GM18868 (cell line): ENCODE data around the gene ASGR1.
"Not testable (repeated sequence)": the region's sequence is repeated elsewhere in the genome, so short reads cannot be mapped to it uniquely, and the experiment has no call there.

Source experiments
- ATAC-seq: cut with Tn5 transposase; IDR thresholded peaks from one replicate; pipeline ENCODE4 v1.9.1; 2021; ENCODE audit warnings: mild to moderate bottlenecking, moderate library complexity; ENCODE audit not compliant: unreplicated experiment

The ASGR1 gene

DNA sequence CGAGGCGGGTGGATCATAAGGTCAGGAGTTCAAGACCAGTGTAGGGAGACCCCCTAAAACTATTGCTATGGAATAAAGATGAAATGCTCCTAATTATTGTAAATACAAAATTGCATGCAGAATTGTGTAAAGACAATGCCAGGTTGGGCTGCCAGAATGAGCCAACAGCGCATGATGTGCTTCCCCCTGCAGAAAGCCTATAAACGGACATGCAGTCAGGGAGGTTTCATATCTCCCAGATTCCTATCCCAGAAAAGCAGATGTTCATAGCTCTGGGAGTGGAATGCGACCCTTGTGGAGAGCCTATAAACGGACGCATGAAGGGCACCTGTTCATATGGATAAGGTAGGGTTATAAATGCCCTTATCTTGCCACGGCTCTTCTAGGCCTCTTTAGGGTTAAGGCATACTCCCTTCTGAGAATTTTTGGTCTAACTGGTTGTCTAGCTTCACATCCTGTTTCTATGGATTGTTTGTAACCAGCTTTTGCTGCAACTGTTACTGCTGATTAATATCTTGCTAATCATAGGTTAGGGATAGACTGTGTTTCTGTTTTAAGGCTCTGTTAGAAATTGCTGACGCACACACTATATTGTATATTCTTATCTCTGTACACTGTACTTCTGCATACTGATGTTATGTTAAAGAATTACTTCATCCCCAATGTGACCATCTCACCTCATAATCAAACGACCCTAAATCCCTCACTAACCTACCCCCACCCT is 10.2 kb downstream of the ASGR1 start:
- ATAC-seq, result not testable (repeated sequence)

DNA sequence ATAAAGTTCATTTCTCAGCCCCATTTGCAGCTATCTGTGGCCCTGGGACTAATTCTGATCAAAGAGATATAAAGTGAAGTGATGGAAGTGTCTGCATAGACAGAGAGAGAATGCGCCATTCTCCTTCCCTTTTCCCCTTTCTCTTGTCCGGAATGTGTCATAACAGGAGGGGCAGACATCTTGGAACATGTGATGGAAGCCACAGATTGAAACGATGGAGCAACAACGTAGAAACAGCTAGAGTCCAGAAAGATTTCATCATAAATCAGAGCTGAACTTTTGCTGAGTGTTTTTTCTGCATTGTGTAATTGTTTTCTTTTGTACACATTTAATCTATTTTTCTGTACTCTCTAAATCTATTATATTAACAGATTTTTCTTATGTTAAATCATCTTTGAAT is 11.3 kb downstream of the ASGR1 start:
- ATAC-seq, result no peak

DNA sequence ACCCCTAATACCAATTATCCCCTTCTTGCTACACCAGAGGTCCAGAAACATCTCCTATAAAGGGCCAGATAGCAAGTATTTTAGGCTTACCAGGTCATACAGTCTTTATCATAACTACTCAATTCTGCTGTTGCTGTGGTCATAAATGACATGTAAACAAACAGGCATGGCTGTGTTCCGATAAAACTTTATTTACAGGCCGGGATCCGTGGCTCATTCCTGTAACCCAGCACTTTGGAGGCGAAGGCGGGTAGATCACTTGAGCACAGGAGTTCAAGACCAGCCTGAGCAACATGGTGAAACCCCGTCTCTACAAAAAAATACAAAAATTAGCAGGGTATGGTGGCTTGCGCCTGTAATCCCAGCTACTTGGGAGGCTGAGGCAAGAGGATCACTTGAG is 12.3 kb downstream of the ASGR1 start:
- no peak for ATAC-seq

DNA sequence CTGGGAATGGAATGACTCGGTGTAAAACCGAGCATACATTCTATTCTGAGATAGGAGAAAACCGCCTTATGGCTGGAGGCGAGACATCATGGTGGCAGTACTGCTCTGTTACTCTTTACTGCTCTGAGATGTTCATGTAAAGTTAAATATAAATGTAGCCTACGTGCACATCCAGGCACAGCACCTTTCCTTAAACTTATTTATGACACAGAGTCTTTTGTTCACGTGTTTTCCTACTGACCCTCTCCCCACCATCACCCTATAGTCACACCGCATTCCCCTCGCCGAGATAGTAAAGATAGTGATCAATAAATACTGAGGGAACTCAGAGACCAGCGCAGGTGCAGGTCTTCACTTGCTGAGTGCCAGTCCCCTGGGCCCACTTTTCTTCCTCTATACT is 19.6 kb downstream of the ASGR1 start:
- not testable (repeated sequence) for ATAC-seq

- not testable (repeated sequence) for ATAC-seq
Measured at GRCh38 chr17:7158424-7158823, 20.7 kb downstream of the ASGR1 start.

DNA sequence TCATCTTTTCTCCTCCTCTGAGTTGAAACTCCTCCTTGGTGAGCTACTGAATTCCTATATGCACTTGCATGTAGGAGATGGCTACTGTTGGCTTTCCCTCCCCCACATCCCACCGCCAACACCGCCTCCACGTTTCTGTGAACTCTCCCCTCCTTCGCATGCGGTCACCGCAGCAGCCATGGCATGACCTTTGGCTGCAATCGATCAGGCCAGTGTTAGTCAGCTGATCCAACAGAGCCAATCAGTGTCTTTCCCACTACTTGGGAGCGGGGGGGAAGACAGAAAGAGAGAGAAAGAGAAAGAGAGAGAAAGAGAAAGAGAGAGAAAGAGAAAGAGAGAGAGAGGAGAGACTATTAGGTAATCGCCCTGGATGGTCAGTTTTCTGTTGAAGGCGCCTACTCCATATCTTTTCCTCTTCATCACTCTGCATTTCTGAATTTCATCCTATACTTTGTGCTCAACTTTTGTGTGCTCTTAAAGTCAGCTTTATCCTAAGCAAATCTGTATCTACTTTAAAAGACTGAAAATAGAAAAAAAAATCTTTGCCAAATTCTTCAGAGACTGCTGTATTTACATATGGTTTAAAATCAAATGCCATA is 22.7 kb downstream of the ASGR1 start:
- ATAC-seq, result no peak

- ATAC-seq, result no peak
Measured at GRCh38 chr17:7147772-7148171, 31.4 kb downstream of the ASGR1 start.

DNA sequence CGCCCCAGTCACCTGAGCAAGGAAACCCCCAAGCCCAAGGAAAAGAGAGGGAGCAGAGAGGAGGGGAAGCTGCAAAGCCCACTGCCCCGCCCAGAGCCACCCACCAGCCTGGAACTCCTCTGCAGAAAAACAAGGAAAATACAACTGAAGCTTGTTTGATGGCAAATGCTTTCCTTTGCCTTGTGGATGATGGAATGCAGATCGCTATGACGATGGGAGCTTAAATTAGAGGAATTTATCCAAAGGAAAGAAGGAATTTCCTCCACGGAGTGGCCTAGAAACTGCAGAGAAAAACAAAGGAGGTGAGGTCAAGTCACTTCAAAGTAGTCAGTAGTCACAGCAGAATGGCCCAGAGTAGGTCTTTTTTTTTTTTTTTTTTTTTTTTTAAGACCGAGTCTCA is 33.1 kb downstream of the ASGR1 start:
- no peak for ATAC-seq

DNA sequence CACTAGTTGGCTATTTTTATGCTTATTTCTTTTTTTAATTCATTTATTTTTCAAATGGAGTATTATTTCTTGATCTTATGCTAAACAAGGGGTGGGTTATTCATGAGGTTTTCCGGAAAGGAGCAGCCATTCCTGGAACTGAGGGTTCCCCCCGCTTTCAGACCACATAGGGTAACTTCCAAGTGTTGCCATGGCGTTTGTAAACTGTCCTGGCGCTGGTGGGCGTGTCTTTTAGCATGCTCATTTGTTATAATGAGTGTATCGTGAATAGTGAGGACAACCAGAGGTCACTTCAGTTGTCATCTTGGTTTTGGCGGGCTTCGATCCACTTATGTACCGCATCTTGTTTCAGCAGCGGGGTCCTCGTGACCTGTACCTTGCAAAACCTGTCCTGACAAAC is 35.0 kb downstream of the ASGR1 start:
- ATAC-seq, result no peak

GRCh38 chr17:7141824-7142223 is 37.3 kb downstream of the ASGR1 start:
- ATAC-seq, result no peak

DNA sequence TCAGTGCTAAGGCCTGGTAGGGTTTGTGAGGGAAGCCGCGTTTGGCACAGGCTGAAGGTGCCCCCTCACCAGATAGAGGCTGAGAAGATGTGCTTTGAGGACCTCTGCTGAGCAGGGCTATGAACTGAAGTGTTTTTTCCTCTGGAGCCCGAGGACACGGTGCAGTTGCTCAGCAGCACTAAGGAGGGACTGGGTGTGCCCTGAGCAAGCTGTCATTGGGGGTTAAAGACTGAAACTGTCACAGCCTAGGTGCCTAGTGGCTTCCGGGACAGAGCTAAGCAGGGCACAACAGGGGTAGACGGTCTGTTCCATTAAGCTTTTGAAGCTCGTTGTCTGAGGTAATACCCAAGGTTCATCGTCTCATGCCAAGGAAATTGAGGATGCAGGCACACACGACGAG is 39.8 kb downstream of the ASGR1 start:
- ATAC-seq, result no peak

GRCh38 chr17:7138800-7139381 is 40.3 kb downstream of the ASGR1 start:
- no peak for ATAC-seq

GRCh38 chr17:7137171-7137943 is 41.8 kb downstream of the ASGR1 start:
- ATAC-seq, result no peak

DNA sequence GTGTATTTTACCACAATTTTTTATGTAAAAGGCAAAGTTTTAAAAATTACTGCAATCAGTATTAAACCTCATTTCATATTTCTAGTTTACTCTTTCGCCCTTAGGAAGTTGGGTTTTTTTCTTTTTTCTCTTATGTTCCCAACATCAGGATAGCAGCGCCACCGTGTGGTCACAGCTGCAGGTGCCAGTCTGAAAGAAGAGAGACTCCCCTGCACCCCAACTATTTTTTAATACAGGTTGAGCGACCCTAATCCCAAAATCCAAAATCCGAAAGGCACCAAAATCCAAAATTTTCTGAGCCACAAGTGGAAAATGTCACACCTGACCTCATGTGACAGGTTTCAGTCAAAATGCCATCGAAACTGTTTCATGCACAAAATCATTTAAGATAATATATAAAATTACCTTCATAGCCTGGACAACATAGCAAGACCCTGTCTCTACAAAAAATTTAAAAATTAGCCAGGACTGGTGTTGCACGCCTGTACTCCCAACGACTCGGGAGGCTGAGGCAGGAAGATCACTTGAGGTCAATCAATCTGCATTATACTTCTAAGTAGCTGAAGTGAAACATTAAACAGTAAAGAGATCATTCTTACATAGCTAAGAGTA is 42.8 kb downstream of the ASGR1 start:
- ATAC-seq, result no peak

DNA sequence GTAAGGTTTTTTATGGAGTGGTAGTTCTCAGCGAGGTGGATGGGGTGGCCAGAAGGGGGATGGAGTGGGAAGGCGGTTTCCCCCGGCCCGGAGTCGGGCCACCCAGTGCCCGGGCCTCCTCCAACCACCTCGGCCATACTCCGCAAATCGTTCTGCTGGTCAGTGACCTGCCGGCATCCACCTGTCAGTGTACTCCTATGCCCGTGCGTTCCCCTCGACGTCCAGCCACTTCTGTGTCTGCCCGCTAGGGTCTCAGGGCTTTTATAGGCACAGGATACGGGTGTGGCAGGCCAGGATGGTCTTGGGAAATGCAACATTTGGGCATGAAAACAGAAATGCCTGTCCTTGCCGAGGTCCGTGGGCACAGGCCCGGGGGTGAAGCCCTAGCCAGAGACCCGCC is 45.3 kb downstream of the ASGR1 start:
- ATAC-seq, result no peak

GRCh38 chr17:7133424-7133823 is 45.7 kb downstream of the ASGR1 start:
- ATAC-seq, result no peak

DNA sequence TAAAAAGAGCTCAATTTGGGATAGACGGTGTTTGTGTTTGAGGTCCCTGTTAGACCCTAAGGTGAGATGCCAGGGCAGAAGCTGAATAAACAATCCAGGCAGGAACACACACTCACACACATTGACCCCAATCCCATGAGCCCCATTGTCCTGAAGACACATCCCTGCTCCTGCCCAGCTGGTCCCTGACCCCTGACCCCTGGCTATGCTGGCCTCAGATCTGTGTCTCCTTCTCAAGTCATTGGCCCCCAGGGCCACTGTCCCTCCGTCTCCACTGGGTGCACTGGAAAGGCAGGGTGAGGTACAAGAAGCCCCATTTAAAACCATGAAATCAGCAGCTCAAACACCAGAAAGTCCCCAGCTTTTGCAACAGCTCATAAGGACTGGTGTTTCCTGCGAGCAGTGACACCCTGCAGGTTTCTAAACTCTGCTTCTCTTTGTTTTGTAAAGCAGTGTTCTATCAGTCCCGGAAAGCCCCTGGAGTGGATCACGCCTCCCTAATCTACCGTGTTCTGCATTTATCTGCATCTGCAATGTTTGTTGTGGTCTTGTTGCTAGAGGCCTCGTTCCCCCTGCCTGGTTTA is 46.6 kb downstream of the ASGR1 start:
- peak; percentile 83 for ATAC-seq

GRCh38 chr17:7131423-7131791 is 47.8 kb downstream of the ASGR1 start:
- no peak for ATAC-seq

GRCh38 chr17:7130621-7131422 is 48.3 kb downstream of the ASGR1 start:
- no peak for ATAC-seq

GRCh38 chr17:7129311-7129710 is 49.9 kb downstream of the ASGR1 start:
- ATAC-seq, result no peak
